BE2C (cell line): ENCODE measurements around the gene SSH3.

Experiments
- DNase-seq: peaks from one replicate; pipeline ENCODE4 v3.0.0-alpha.2; 2020
- H3K27me3 ChIP-seq: fragments of 250-450 bp; sonication (Bioruptor Pico); 2 replicates; pipeline ENCODE4 v1.5.1; 2020; ENCODE audit warnings: mild to moderate bottlenecking
- H3K36me3 ChIP-seq: fragments of 250-450 bp; sonication (Bioruptor Pico); 2 replicates; pipeline ENCODE4 v1.5.1; 2020; ENCODE audit warnings: mild to moderate bottlenecking
- H3K4me1 ChIP-seq: fragments of 250-450 bp; sonication (Bioruptor Pico); 2 replicates; pipeline ENCODE4 v1.5.1; 2020
- H3K4me3 ChIP-seq: 2 replicates; pipeline ENCODE4 v1.5.1; 2011; ENCODE audit warnings: low read depth, low read length
- H3K9me3 ChIP-seq: fragments of 250-450 bp; sonication (Bioruptor Pico); 2 replicates; pipeline ENCODE4 v1.5.1; 2020
- TF ChIP-seq, protein P1 (sequence below): IDR thresholded peaks from 2 replicates; pipeline ENCODE4 v1.5.1; 2012; ENCODE audit warnings: mild to moderate bottlenecking, low read depth, low read length

The SSH3 gene

DNA sequence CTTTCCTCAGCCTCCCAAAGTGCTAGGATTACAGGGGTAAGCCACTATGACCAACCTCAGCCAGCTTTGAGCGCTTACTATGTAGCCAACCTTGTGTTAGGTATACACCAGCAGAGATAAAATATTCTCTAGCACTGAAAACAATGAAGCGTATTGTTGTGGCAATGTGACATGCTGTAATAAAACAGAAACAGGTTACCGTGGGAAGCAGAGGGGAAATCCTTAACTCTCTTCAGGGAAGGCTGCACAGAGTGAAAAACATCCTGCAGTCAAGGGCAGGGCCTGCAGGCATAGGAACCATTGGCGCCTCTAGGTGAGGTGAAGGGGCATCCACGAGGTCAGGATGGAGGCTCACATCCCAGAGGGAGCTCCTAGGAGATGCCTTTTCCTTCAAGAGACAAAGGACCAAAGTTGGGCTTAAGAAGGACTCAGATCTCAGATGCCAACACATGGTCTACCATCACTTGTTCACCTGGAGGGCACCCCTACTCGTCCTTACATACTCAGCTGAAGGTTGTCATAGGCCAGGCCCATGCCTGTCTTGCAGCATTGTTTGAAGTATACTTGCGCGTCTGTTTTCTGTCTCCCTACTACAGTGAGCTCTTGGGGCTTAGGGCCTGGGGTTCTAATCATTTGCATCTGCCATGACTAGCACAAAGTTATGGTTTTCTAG lies 42.1 kb downstream of the SSH3 start:
- no peaks in the 10 kb centered on the region for H3K27me3 ChIP-seq
- H3K4me1 ChIP-seq: peaks cover 3% of the 10 kb centered on the region; the same call in 1 of the 2 replicates
- no peak overlapping the region for H3K4me3 ChIP-seq
- DNase-seq: no peak
- H3K9me3 ChIP-seq: no peaks in the 10 kb centered on the region
- TF ChIP-seq, protein P1, sequence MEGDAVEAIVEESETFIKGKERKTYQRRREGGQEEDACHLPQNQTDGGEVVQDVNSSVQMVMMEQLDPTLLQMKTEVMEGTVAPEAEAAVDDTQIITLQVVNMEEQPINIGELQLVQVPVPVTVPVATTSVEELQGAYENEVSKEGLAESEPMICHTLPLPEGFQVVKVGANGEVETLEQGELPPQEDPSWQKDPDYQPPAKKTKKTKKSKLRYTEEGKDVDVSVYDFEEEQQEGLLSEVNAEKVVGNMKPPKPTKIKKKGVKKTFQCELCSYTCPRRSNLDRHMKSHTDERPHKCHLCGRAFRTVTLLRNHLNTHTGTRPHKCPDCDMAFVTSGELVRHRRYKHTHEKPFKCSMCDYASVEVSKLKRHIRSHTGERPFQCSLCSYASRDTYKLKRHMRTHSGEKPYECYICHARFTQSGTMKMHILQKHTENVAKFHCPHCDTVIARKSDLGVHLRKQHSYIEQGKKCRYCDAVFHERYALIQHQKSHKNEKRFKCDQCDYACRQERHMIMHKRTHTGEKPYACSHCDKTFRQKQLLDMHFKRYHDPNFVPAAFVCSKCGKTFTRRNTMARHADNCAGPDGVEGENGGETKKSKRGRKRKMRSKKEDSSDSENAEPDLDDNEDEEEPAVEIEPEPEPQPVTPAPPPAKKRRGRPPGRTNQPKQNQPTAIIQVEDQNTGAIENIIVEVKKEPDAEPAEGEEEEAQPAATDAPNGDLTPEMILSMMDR: no peak
- no peaks in the 10 kb centered on the region for H3K36me3 ChIP-seq

DNA sequence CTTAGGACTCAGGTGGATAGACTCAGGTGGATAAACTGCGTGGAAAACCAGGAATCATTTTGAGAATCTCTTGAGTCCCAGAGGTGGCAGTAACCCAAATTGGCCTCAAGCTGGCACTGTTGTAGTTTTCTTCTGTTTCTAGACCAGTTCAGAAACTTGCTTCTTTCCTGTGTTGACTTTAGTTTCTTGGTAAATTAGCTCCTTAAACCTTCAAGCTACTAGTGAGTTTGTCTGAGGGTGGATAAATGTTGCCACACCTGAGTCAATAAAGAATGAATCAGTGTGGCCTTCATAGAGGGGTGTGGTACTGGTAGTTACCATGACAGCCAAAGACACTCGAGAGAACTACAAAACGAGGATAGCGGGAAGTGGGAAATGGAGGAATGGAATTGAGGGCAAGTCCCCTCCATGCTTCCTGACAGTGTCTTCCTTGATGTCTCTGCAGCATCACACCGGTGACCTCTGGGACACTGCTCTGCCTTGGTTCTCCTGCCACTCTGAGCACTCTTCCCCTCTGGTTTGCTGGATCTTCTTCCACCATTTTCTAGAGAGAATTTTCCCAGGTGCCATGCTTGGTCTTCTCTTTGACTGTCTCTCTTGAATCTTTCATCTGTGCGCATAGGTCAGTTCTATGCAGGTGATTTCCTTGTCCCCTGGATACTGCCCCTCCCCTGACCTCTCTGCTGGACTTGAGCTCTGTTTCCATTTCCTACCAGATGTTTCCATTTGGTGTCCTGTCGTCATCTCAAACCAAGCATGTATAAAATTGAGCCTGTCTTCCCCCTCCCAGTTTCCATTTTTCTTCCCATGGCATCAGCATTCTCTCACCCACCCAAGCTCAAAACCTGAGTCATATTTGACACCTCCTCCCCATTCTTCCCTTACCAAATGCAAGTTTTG lies 42.8 kb downstream of the SSH3 start:
- DNase-seq: no peak
- H3K4me1 ChIP-seq: peaks cover 3% of the 10 kb centered on the region; the same call in 1 of the 2 replicates
- TF ChIP-seq, protein P1: peak; percentile 90

DNA sequence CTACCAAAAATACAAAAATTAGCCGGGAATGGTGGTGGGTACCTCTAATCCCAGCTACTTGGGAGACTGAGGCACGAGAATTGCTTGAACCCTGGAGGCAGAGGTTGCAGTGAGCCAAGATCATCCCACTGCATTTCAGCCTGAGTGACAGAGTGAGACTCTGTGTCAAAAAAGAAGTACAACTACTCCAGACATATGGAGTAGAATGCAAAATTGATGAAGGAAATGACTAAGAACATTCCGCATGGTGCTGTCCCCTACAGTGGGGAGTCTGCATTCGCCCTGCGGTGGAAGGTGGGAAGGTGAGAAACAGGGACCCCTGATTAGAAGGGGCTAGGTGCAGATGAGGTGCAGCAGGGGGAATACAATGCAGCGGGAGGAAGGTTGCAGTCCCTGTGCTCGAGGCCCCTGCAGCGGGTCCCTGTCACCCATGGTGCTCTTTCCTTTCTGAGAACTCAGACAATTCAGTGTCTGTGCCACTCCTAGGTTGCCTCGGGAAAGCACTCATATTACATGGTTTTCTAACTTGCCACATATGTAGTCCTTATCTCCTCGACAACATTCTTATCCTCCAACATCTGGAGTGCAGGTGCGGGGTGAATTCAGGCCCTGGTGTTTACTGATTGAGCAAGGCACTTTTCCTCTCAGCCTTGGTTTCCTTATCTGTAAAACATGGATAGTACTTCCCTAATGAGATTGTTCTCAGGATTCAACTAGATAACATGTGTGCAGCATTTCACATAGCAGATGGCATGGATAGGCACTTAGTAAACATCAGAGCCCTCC lies 44.8 kb downstream of the SSH3 start:
- H3K27me3 ChIP-seq: no peaks in the 10 kb centered on the region
- no peak for DNase-seq
- H3K4me3 ChIP-seq: no peak overlapping the region
- no peaks in the 10 kb centered on the region for H3K9me3 ChIP-seq
- peaks cover 3% of the 10 kb centered on the region; the same call in 1 of the 2 replicates for H3K4me1 ChIP-seq
- H3K36me3 ChIP-seq: no peaks in the 10 kb centered on the region
- TF ChIP-seq, protein P1: no peak

More for the DNA sequence above, 42.8 kb downstream of the SSH3 start:
- H3K27me3 ChIP-seq: no peaks in the 10 kb centered on the region
- no peak overlapping the region for H3K4me3 ChIP-seq
- H3K36me3 ChIP-seq: no peaks in the 10 kb centered on the region
- H3K9me3 ChIP-seq: no peaks in the 10 kb centered on the region

DNA sequence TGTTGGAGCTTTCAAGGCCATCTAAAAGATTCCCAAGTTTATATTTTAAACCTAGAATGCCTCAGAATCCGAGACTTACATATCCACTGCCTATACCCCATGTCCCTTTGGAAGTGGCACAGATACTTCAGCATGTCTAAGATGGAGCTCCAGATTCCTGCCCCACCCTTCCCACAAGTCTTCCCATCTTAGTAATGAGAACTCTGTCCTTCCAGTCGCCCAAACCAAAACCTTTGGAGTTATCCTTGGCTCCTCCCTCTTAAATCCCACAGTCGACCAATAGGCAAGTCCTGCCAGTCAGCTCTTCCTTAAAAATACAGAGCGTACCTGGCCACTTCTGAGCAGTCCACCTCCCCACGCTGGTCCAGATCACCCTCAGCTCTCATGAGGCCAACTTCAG lies 45.7 kb downstream of the SSH3 start:
- H3K9me3 ChIP-seq: no peaks in the 10 kb centered on the region
- H3K4me3 ChIP-seq: no peak overlapping the region
- peaks cover 4% of the 10 kb centered on the region; the same call in 1 of the 2 replicates for H3K4me1 ChIP-seq
- TF ChIP-seq, protein P1: no peak
- DNase-seq: no peak
- H3K27me3 ChIP-seq: no peaks in the 10 kb centered on the region
- no peaks in the 10 kb centered on the region for H3K36me3 ChIP-seq

DNA sequence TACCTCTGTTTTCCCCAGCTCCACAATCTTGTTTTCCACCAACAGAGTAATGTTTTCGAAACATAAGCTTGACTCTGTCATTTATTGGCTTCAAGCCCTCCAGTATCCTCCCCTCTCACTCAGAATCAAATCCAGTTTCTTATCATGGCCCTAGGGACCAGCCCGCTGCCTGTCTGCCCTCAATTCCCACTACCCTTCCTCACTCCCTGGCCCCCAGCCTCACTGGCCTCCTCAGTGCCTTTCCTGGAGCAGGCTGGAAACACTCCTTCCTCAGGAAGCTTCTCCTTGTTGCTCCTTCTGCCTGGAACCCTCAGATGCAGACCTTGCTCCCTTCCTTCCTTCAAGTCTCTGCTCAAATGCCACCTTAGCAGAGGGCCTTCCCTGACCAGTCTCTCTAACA lies 46.1 kb downstream of the SSH3 start:
- TF ChIP-seq, protein P1: no peak
- H3K36me3 ChIP-seq: no peaks in the 10 kb centered on the region
- DNase-seq: no peak
- peaks cover 8% of the 10 kb centered on the region for H3K4me1 ChIP-seq
- H3K4me3 ChIP-seq: no peak overlapping the region
- H3K9me3 ChIP-seq: no peaks in the 10 kb centered on the region
- no peaks in the 10 kb centered on the region for H3K27me3 ChIP-seq
